Activated CD4-positive, alpha-beta T cell treated with anti-CD3 and anti-CD28 coated beads for 48 hours (primary cell): Measurements from ENCODE around the gene DNHD1.

Source experiments
- DNase-seq: peaks from one replicate; pipeline ENCODE4 v3.0.0-alpha.2; 2020

DNHD1 gene

GRCh38 chr11:6531267-6531752 lies 34.2 kb downstream of the DNHD1 start:
- DNase-seq: no peak

- DNase-seq: no peak
These were observed 41.4 kb downstream of the DNHD1 start for GRCh38 chr11:6538456-6538855.

- no peak for DNase-seq
These were observed 41.9 kb downstream of the DNHD1 start for GRCh38 chr11:6538945-6539344.

GRCh38 chr11:6539748-6540268 lies 42.7 kb downstream of the DNHD1 start:
- no peak for DNase-seq

GRCh38 chr11:6541356-6541755 lies 44.3 kb downstream of the DNHD1 start:
- no peak for DNase-seq

- DNase-seq: no peak
These were observed 45.6 kb downstream of the DNHD1 start for GRCh38 chr11:6542727-6543126.

GRCh38 chr11:6544921-6545850 lies 48.1 kb downstream of the DNHD1 start:
- no peak for DNase-seq

- DNase-seq: no peak
These were observed 49.0 kb downstream of the DNHD1 start for GRCh38 chr11:6545917-6546605.

GRCh38 chr11:6546735-6547134 lies 49.7 kb downstream of the DNHD1 start:
- no peak for DNase-seq

- no peak for DNase-seq
These were observed 50.1 kb downstream of the DNHD1 start for GRCh38 chr11:6547177-6547576.

- DNase-seq: no peak
These were observed 51.0 kb downstream of the DNHD1 start for GRCh38 chr11:6548121-6548520.

- no peak for DNase-seq
These were observed 51.6 kb downstream of the DNHD1 start for GRCh38 chr11:6548641-6549040.

GRCh38 chr11:6553634-6554033 lies 56.6 kb downstream of the DNHD1 start:
- DNase-seq: no peak

GRCh38 chr11:6554828-6555706 lies 58.0 kb downstream of the DNHD1 start:
- DNase-seq: no peak

GRCh38 chr11:6556139-6556949 lies 59.3 kb downstream of the DNHD1 start:
- DNase-seq: no peak

GRCh38 chr11:6557063-6557462 lies 60.0 kb downstream of the DNHD1 start:
- no peak for DNase-seq

GRCh38 chr11:6557761-6558674 lies 60.9 kb downstream of the DNHD1 start:
- DNase-seq: no peak

- DNase-seq: no peak
These were observed 62.3 kb downstream of the DNHD1 start for GRCh38 chr11:6559369-6559768.

GRCh38 chr11:6561288-6561687 lies 64.2 kb downstream of the DNHD1 start:
- no peak for DNase-seq

- DNase-seq: no peak
These were observed 66.1 kb downstream of the DNHD1 start for GRCh38 chr11:6563121-6563619.

- DNase-seq: no peak
These were observed 66.6 kb downstream of the DNHD1 start for GRCh38 chr11:6563667-6564066.
